H1 (cell line): ENCODE results near the gene GSDMA. TPM values are rescaled to one million over a fixed set of nuclear protein-coding genes. Genes with fewer than 3 reads are reported as not detected.

Source experiments
- CTCF ChIA-PET: fragments of 300-600 bp; sonication (Branson Sonifier 250); formaldehyde crosslinking; loops from one replicate; lab custom pipeline; 2021; ENCODE audit not compliant: partially characterized antibody; lab: Charles Lee
- POLR2A ChIA-PET: fragments of 300-600 bp; sonication (Branson Sonifier 250); formaldehyde crosslinking; loops from one replicate; lab custom pipeline; 2021; ENCODE audit warnings: inconsistent platforms; ENCODE audit not compliant: partially characterized antibody; lab: Charles Lee
- DNase-seq, 2 experiments: peaks; one replicate each; pipeline versions ENCODE4 v3.0.0 to v3.0.0-alpha.2; 2010 to 2022; ENCODE audit warnings: low spot score in 2 of 2, low read depth in 1 of 2, mixed read lengths in 1 of 2
- FAIRE-seq: peaks from 2 replicates; lab custom pipeline; 2011; peaks lifted over from hg19 to GRCh38; lab: Jason Lieb, UNC
- H2AFZ ChIP-seq: 2 replicates; pipeline ENCODE4 v1.8.1; 2012; ENCODE audit warnings: low read length, inconsistent platforms
- H2AK5ac ChIP-seq: 2 replicates; pipeline ENCODE4 v1.6.1; 2013; ENCODE audit warnings: low read depth, low read length
- H2BK120ac ChIP-seq: replicated peaks from 2 replicates; pipeline ENCODE3; 2013; ENCODE audit warnings: low read depth, low read length, inconsistent platforms
- H2BK12ac ChIP-seq: 2 replicates; pipeline ENCODE4 v1.6.1; 2013; ENCODE audit warnings: low read depth, low read length
- H2BK15ac ChIP-seq: 2 replicates; pipeline ENCODE4 v1.6.1; 2013; ENCODE audit warnings: low read length
- H2BK20ac ChIP-seq: 2 replicates; pipeline ENCODE4 v1.6.1; 2013; ENCODE audit warnings: low read length
- H2BK5ac ChIP-seq: 2 replicates; pipeline ENCODE4 v1.6.1; 2013; ENCODE audit warnings: low read depth, low read length
- H3K14ac ChIP-seq: 2 replicates; pipeline ENCODE4 v1.6.1; 2013; ENCODE audit warnings: inconsistent platforms; ENCODE audit not compliant: insufficient read length
- H3K18ac ChIP-seq: 2 replicates; pipeline ENCODE4 v1.6.1; 2013; ENCODE audit warnings: low read length; ENCODE audit errors: extremely low read depth
- H3K23ac ChIP-seq: 2 replicates; pipeline ENCODE4 v1.6.1; 2013; ENCODE audit warnings: inconsistent platforms; ENCODE audit not compliant: insufficient read length
- H3K23me2 ChIP-seq: 2 replicates; pipeline ENCODE4 v1.6.1; 2013; ENCODE audit warnings: low read depth, low read length
- H3K27ac ChIP-seq: 2 replicates; pipeline ENCODE4 v1.6.1; 2011; ENCODE audit warnings: low read depth, low read length, inconsistent platforms
- H3K27me3 ChIP-seq, 4 experiments: replicated peaks in 1 of 4; 1 replicate in 1 of 4; 2 replicates in 3 of 4; pipeline versions ENCODE4 v1.6.1 to v1.8.1; 2011 to 2013; ENCODE audit warnings: low read length in 3 of 4, mild to moderate bottlenecking in 3 of 4, inconsistent platforms in 2 of 4, mixed read lengths in 2 of 4, moderate library complexity in 1 of 4; ENCODE audit not compliant: control insufficient read depth in 3 of 4, insufficient read depth in 3 of 4; ENCODE audit errors: extremely low read depth in 1 of 4
- H3K36me3 ChIP-seq, 4 experiments: 2 replicates each; pipeline versions ENCODE4 v1.6.1 to v1.8.1; 2011 to 2013; ENCODE audit warnings: mild to moderate bottlenecking in 4 of 4, low read length in 3 of 4, moderate library complexity in 2 of 4, control low read depth in 1 of 4, inconsistent platforms in 1 of 4; ENCODE audit not compliant: insufficient read depth in 4 of 4, control insufficient read depth in 2 of 4
- H3K4ac ChIP-seq: replicated peaks from 2 replicates; pipeline ENCODE3; 2013; ENCODE audit warnings: low read length, low read depth, mixed read lengths, inconsistent platforms; ENCODE audit not compliant: insufficient read length
- H3K4me1 ChIP-seq, 4 experiments: replicated peaks in 1 of 4; 1 replicate in 1 of 4; 2 replicates in 3 of 4; pipeline versions ENCODE4 v1.6.1 to v1.8.1; 2011 to 2013; ENCODE audit warnings: low read length in 3 of 4, inconsistent platforms in 2 of 4, mixed read lengths in 1 of 4; ENCODE audit not compliant: insufficient read depth in 4 of 4, control insufficient read depth in 3 of 4
- H3K4me2 ChIP-seq, 2 experiments: 2 replicates each; pipeline versions ENCODE4 v1.6.1 to v1.8.1; 2011 to 2013; ENCODE audit warnings: low read depth in 2 of 2, low read length in 2 of 2, control low read depth in 1 of 2, inconsistent platforms in 1 of 2, mild to moderate bottlenecking in 1 of 2; ENCODE audit not compliant: insufficient read depth in 1 of 2
- H3K4me3 ChIP-seq, 4 experiments: fragments of 200-600, 300-600 bp in 1 of 4; sonication (generic), shearing (Covaris generic), sonication (Bioruptor Twin) in 1 of 4; 2 replicates each; pipeline versions ENCODE4 v1.5.1 to v1.8.1; 2011 to 2016; ENCODE audit warnings: low read length in 4 of 4, low read depth in 3 of 4, control low read depth in 2 of 4, inconsistent platforms in 2 of 4, mild to moderate bottlenecking in 2 of 4, mixed read lengths in 1 of 4, moderate library complexity in 1 of 4; ENCODE audit not compliant: insufficient read depth in 2 of 4; ENCODE audit errors: extremely low read depth in 1 of 4
- H3K56ac ChIP-seq: replicated peaks from 2 replicates; pipeline ENCODE3; 2013; ENCODE audit warnings: low read depth, mild to moderate bottlenecking, mixed read lengths, low read length, inconsistent platforms; ENCODE audit not compliant: insufficient read length
- H3K79me1 ChIP-seq: 2 replicates; pipeline ENCODE4 v1.6.1; 2013; ENCODE audit warnings: low read depth, low read length, control low read depth
- H3K79me2 ChIP-seq, 2 experiments: 2 replicates each; pipeline versions ENCODE4 v1.6.1 to v1.8.1; 2012 to 2013; ENCODE audit warnings: low read length in 2 of 2, mild to moderate bottlenecking in 2 of 2, inconsistent platforms in 1 of 2; ENCODE audit not compliant: insufficient read depth in 2 of 2, control insufficient read depth in 1 of 2
- H3K9ac ChIP-seq, 4 experiments: replicated peaks in 1 of 4; 1 replicate in 1 of 4; 2 replicates in 3 of 4; pipeline versions ENCODE4 v1.6.1 to v1.8.1; 2011 to 2013; ENCODE audit warnings: low read depth in 3 of 4, low read length in 3 of 4, control low read depth in 2 of 4, mild to moderate bottlenecking in 2 of 4, moderate library complexity in 2 of 4, inconsistent platforms in 1 of 4; ENCODE audit errors: extremely low read depth in 1 of 4
- H3K9me3 ChIP-seq, 2 experiments: 2 replicates each; pipeline versions ENCODE4 v1.6.1 to v1.8.1; 2012 to 2013; ENCODE audit warnings: mild to moderate bottlenecking in 2 of 2, moderate library complexity in 2 of 2, control low read depth in 1 of 2, inconsistent platforms in 1 of 2, low read depth in 1 of 2, low read length in 1 of 2, mixed read lengths in 1 of 2; ENCODE audit not compliant: insufficient read depth in 2 of 2
- H4K20me1 ChIP-seq, 2 experiments: replicated peaks in 1 of 2; 2 replicates each; pipeline versions ENCODE3 to v1.8.1; 2011 to 2013; ENCODE audit warnings: inconsistent platforms in 2 of 2, low read length in 2 of 2, mild to moderate bottlenecking in 1 of 2; ENCODE audit not compliant: insufficient read depth in 2 of 2, control insufficient read depth in 1 of 2
- H4K5ac ChIP-seq: 2 replicates; pipeline ENCODE4 v1.6.1; 2013; ENCODE audit warnings: low read length, low read depth, mixed read lengths, inconsistent platforms; ENCODE audit not compliant: insufficient read length
- H4K8ac ChIP-seq: 2 replicates; pipeline ENCODE4 v1.8.0; 2013; ENCODE audit warnings: mild to moderate bottlenecking, moderate library complexity, low read length, inconsistent platforms; ENCODE audit not compliant: insufficient read depth; ENCODE audit errors: extremely low read depth
- H4K91ac ChIP-seq: replicated peaks from 2 replicates; pipeline ENCODE3; 2013; ENCODE audit warnings: low read length, mixed read lengths, inconsistent platforms; ENCODE audit not compliant: insufficient read length
- CTCF ChIP-seq, 3 experiments: IDR thresholded peaks; 1 replicate in 2 of 3; 2 replicates in 1 of 3; pipeline versions ENCODE4 v1.5.1 to v1.6.1; 2011; ENCODE audit warnings: low read length in 3 of 3, mild to moderate bottlenecking in 3 of 3, inconsistent platforms in 2 of 3, low read depth in 1 of 3, moderate library complexity in 1 of 3; ENCODE audit not compliant: insufficient read depth in 1 of 3; ENCODE audit errors: control extremely low read depth in 1 of 3
- E2F6 ChIP-seq: IDR thresholded peaks from 2 replicates; pipeline ENCODE4 v1.6.1; 2012; ENCODE audit warnings: inconsistent platforms
- MAX ChIP-seq: IDR thresholded peaks from 2 replicates; pipeline ENCODE4 v1.6.1; 2012; ENCODE audit warnings: inconsistent platforms
- POLR2A ChIP-seq, 2 experiments: IDR thresholded peaks; 1 replicate in 1 of 2; 2 replicates in 1 of 2; pipeline ENCODE4 v1.6.1; 2011; ENCODE audit warnings: low read depth in 2 of 2, low read length in 2 of 2, mild to moderate bottlenecking in 2 of 2; ENCODE audit errors: control extremely low read depth in 1 of 2
- WGBS, 2 experiments: shearing (Covaris generic) in 1 of 2; methylation state at CpG; one replicate each; pipeline versions ENCODE4 v1.1.6 to v1.1.7; 2013 to 2015; ENCODE audit warnings: low lambda C conversion rate in 2 of 2, mixed read lengths in 2 of 2, inconsistent platforms in 1 of 2, low coverage in 1 of 2, missing lambda C conversion rate in 1 of 2; ENCODE audit not compliant: insufficient replicate concordance in 2 of 2, insufficient coverage in 1 of 2, insufficient read length in 1 of 2; ENCODE audit errors: extremely low coverage in 1 of 2, missing lambda C conversion rate in 1 of 2; 5-methylcytosine and 5-hydroxymethylcytosine counted together
- polyA plus RNA-seq, 7 experiments: library from polyadenylated mRNA; depleted of rRNA in 3 of 7; stranded (reverse) in 5 of 7; unstranded in 2 of 7; fragments of >200 nt in 5 of 7; fragments of 200-250 nt in 2 of 7; gene quantifications; 1 replicate in 5 of 7; 2 replicates in 1 of 7; 4 replicates in 1 of 7; pipeline versions ENCODE4 v1.2.1 to v1.2.3, GENCODE V29; 2011 to 2013; ENCODE audit warnings: missing spikeins in 2 of 7, mixed read lengths in 2 of 7
- total RNA-seq: library from RNA; stranded (reverse); fragmentation: NEBNext Ultra II Directional; extraction: Animal tissue kit (Norgen Biotek cat#: 25700); gene quantifications from 2 replicates; pipeline ENCODE4 v1.2.1, GENCODE V29; 2021

Gene GSDMA
- total and polyA plus RNA-seq, 2 of the 8 experiments (the other 6 are each of a cell fraction or from before 2014, with no cell fraction given) = 0.03 TPM; not detected in 1

GRCh38 chr17:40019140-40019991, 56.6 kb downstream of the GSDMA start:
- no peaks in the 10 kb centered on the region for H4K20me1 ChIP-seq
- no peak overlapping the region for H2AFZ ChIP-seq
- H3K4me2 ChIP-seq = peak overlapping the region; percentile 57 to 64
- no peak overlapping the region for H3K56ac ChIP-seq
- H2BK5ac ChIP-seq = peak overlapping the region; percentile 84; the same call in 1 of the 2 replicates
- peak overlapping the region; percentile 16 for H4K5ac ChIP-seq
- peaks cover 0 to 27% (median 18%) of the 10 kb centered on the region in 4 experiments; a peak in 6 of 7 replicates for H3K4me1 ChIP-seq
- H3K23me2 ChIP-seq = no peaks in the 10 kb centered on the region; the same call in 1 of the 2 replicates
- H3K14ac ChIP-seq = no peak overlapping the region
- H3K27me3 ChIP-seq = peaks cover 0 to 2% (median 0%) of the 10 kb centered on the region in 4 experiments; a peak in 2 of 7 replicates
- no peak overlapping the region for H2BK15ac ChIP-seq
- peak overlapping the region in 1 of 4 experiments; percentile 39; a peak in 2 of 8 replicates for H3K4me3 ChIP-seq
- H3K36me3 ChIP-seq = peaks cover 2 to 12% (median 9%) of the 10 kb centered on the region in 4 experiments; a peak in 5 of 8 replicates
- H4K91ac ChIP-seq = peak overlapping the region; percentile 37
- peak; percentile 30; the same call in 1 of the 2 replicates for TF ChIP-seq E2F6
- peak in 1 of 3 experiments; percentile 32; a peak in 1 of 4 replicates for TF ChIP-seq CTCF (IDR thresholded peaks at IDR 0.05; ENCODE audit: control extremely low read depth in 1 of 3, insufficient read depth in 1 of 3, low read depth in 1 of 3, low read length in 3 of 3)
- TF ChIP-seq POLR2A (IDR thresholded peaks at IDR 0.05; ENCODE audit: control extremely low read depth in 1 of 2, low read depth in 2 of 2, low read length in 2 of 2) = no peak
- 0 out of 2 replicates have a peak, but pooled peaks have one; percentile 14 for TF ChIP-seq MAX
- ChIA-PET POLR2A (interaction anchor here (0.6 to 3.0 kb wide), 13 partner anchors 10 to 144 kb away, joined by 3 to 13 read pairs (median 7); partner anchors contain the start of genes CASC3 and MED24), CTCF (interaction anchor here (1.1 to 29.7 kb wide), 17 partner anchors 7 to 102 kb away, joined by 3 to 876 read pairs (median 7); partner anchors contain the start of genes CSF3, MED24 and THRA)
- H2BK120ac ChIP-seq = no peak overlapping the region
- no peak overlapping the region for H2BK20ac ChIP-seq
- H3K18ac ChIP-seq = peak overlapping the region; percentile 32
- peak overlapping the region; percentile 68; the same call in 1 of the 2 replicates for H2BK12ac ChIP-seq
- peak in 1 of 2 experiments; percentile 61 for DNase-seq
- 0 out of 2 replicates have a peak, but pooled peaks cover 2% of the 10 kb centered on the region for H3K79me1 ChIP-seq
- peak overlapping the region in 1 of 4 experiments; percentile 13; a peak in 3 of 7 replicates for H3K9ac ChIP-seq
- no peaks in the 10 kb centered on the region for H3K79me2 ChIP-seq
- 78% methylated on average over 22 of the region's 24 CpGs; no CpG with 5 or more reads in 1 of the 2 experiments for WGBS, 2 experiments
- H3K27ac ChIP-seq = peak overlapping the region; percentile 43; the same call in 1 of the 2 replicates
- no peak for FAIRE-seq
- no peak overlapping the region for H3K23ac ChIP-seq
- H4K8ac ChIP-seq = 0 out of 2 replicates have a peak overlapping the region, but pooled peaks have one; percentile 29
- no peaks in the 10 kb centered on the region for H3K9me3 ChIP-seq
- H2AK5ac ChIP-seq = 0 out of 2 replicates have a peak overlapping the region, but pooled peaks have one; percentile 82
- H3K4ac ChIP-seq = peak overlapping the region; percentile 57
